ENCODE data around the gene TBL3.
A peak's percentile ranks its signal among the peaks of the same experiment; 100 is the strongest.

TBL3 gene

GRCh38 chr16:1993731-1994131 lies 21.9 kb downstream of the TBL3 start:
- TF ChIP-seq EGR1 (IDR thresholded peaks at IDR 0.05) (no peak), USF1 (IDR thresholded peaks at IDR 0.05) (no peak), RAD21 (IDR thresholded peaks at IDR 0.05; ENCODE audit: low read depth) (no peak), CREB1 (IDR thresholded peaks at IDR 0.05; ENCODE audit: low read depth) (no peak), FOXM1 (IDR thresholded peaks at IDR 0.05; ENCODE audit: borderline replicate concordance, low read depth) (no peak), NFIC (IDR thresholded peaks at IDR 0.05) (peak; percentile 65), MAX (IDR thresholded peaks at IDR 0.05) (no peak), CEBPB (IDR thresholded peaks at IDR 0.05) (peak; percentile 56; the same call in 1 of the 2 replicates), REST (IDR thresholded peaks at IDR 0.05; ENCODE audit: low read depth) (no peak), EP300 (IDR thresholded peaks at IDR 0.05; ENCODE audit: borderline replicate concordance) (0 out of 2 replicates have a peak, but pooled peaks have one; percentile 16), TCF12 (IDR thresholded peaks at IDR 0.05; ENCODE audit: low read depth) (0 out of 2 replicates have a peak, but pooled peaks have one; percentile 30), TAF1 (IDR thresholded peaks at IDR 0.05; ENCODE audit: low read depth) (no peak), ZBTB7A (IDR thresholded peaks at IDR 0.05; ENCODE audit: low read depth) (no peak), TEAD4 (IDR thresholded peaks at IDR 0.05) (peak; percentile 69), YY1 (IDR thresholded peaks at IDR 0.05; ENCODE audit: low read depth) (peak; percentile 74)

GRCh38 chr16:1997494-1998359 lies 25.9 kb downstream of the TBL3 start:
- TF ChIP-seq CEBPB (IDR thresholded peaks at IDR 0.05) (no peak), CREB1 (IDR thresholded peaks at IDR 0.05; ENCODE audit: low read depth) (no peak), TCF12 (IDR thresholded peaks at IDR 0.05; ENCODE audit: low read depth) (no peak), YY1 (IDR thresholded peaks at IDR 0.05; ENCODE audit: low read depth) (no peak), RAD21 (IDR thresholded peaks at IDR 0.05; ENCODE audit: low read depth) (no peak), NFIC (IDR thresholded peaks at IDR 0.05) (no peak), ZBTB7A (IDR thresholded peaks at IDR 0.05; ENCODE audit: low read depth) (no peak), TAF1 (IDR thresholded peaks at IDR 0.05; ENCODE audit: low read depth) (no peak), EP300 (IDR thresholded peaks at IDR 0.05; ENCODE audit: borderline replicate concordance) (no peak), TEAD4 (IDR thresholded peaks at IDR 0.05) (no peak)

- TF ChIP-seq EGR1 (IDR thresholded peaks at IDR 0.05) (no peak), FOXM1 (IDR thresholded peaks at IDR 0.05; ENCODE audit: borderline replicate concordance, low read depth) (no peak), CEBPB (IDR thresholded peaks at IDR 0.05) (no peak), CREB1 (IDR thresholded peaks at IDR 0.05; ENCODE audit: low read depth) (no peak), TAF1 (IDR thresholded peaks at IDR 0.05; ENCODE audit: low read depth) (no peak), TEAD4 (IDR thresholded peaks at IDR 0.05) (no peak), MAX (IDR thresholded peaks at IDR 0.05) (no peak), REST (IDR thresholded peaks at IDR 0.05; ENCODE audit: low read depth) (no peak), YY1 (IDR thresholded peaks at IDR 0.05; ENCODE audit: low read depth) (no peak), ZBTB7A (IDR thresholded peaks at IDR 0.05; ENCODE audit: low read depth) (no peak), USF1 (IDR thresholded peaks at IDR 0.05) (no peak), RAD21 (IDR thresholded peaks at IDR 0.05; ENCODE audit: low read depth) (no peak), NFIC (IDR thresholded peaks at IDR 0.05) (no peak), TCF12 (IDR thresholded peaks at IDR 0.05; ENCODE audit: low read depth) (no peak), EP300 (IDR thresholded peaks at IDR 0.05; ENCODE audit: borderline replicate concordance) (no peak)
Measured at GRCh38 chr16:1998360-1998835, 26.5 kb downstream of the TBL3 start.

- TF ChIP-seq USF1 (IDR thresholded peaks at IDR 0.05) (no peak), EGR1 (IDR thresholded peaks at IDR 0.05) (no peak), NFIC (IDR thresholded peaks at IDR 0.05) (no peak)
Measured at GRCh38 chr16:1998852-1999801, 27.3 kb downstream of the TBL3 start.
